Measurements from ENCODE around the gene RNF222. TPM values are rescaled to one million over a fixed set of nuclear protein-coding genes. Genes with fewer than 3 reads are reported as not detected.

The RNF222 gene
- polyA plus RNA-seq, 1 of the 3 experiments (the other 2 are of a cell fraction): not detected

GRCh38 chr17:8421571-8421970 lies 23.9 kb upstream of the RNF222 start:
- CTCF ChIA-PET: interaction anchor here (1.1 to 3.5 kb wide), 5 partner anchors 11 to 364 kb away, joined by 3 to 19 read pairs (median 14); partner anchors contain the start of gene RPL26
- DNase-seq: no peak

GRCh38 chr17:8420041-8420934 lies 22.7 kb upstream of the RNF222 start:
- H2AFZ ChIP-seq (ENCODE audit: low read depth): no peak overlapping the region
- peak overlapping the region in 1 of 2 experiments; percentile 18; a peak in 1 of 4 replicates for H3K27ac ChIP-seq (ENCODE audit: low read depth in 2 of 2, low read length in 1 of 2)
- WGBS (ENCODE audit: low lambda C conversion rate): 25% methylated on average over 5 of the region's 5 CpGs
- H3K9me2 ChIP-seq: no peaks in the 10 kb centered on the region
- H3K36me3 ChIP-seq (replicated peaks in 1 of 2; ENCODE audit: control insufficient read depth in 1 of 2, insufficient read depth in 2 of 2, low read length in 1 of 2): no peaks in the 10 kb centered on the region
- DNase-seq: peak; percentile 72
- POLR2A ChIA-PET: interaction anchor here (0.8 to 2.3 kb wide), 2 partner anchors 15 to 37 kb away, joined by 3 to 7 read pairs; partner anchors contain the start of gene NDEL1
- CTCF ChIA-PET: interaction anchor here (0.7 to 3.5 kb wide), 8 partner anchors 10 to 365 kb away, joined by 3 to 19 read pairs (median 7); partner anchors contain the start of genes NDEL1 and RPL26
- H3K4me3 ChIP-seq (ENCODE audit: low read depth in 2 of 2, low read length in 1 of 2): no peak overlapping the region
- H3K9me3 ChIP-seq: no peaks in the 10 kb centered on the region
- TF ChIP-seq MEF2A (IDR thresholded peaks at IDR 0.05; ENCODE audit: borderline replicate concordance, low read depth) (no peak), MXI1 (IDR thresholded peaks at IDR 0.05; ENCODE audit: low read depth, low read length) (peak; percentile 21; the same call in 1 of the 2 replicates), EP300 (IDR thresholded peaks at IDR 0.05; ENCODE audit: borderline replicate concordance in 1 of 2, low read depth in 1 of 2, low read length in 1 of 2) (peak in 1 of 2 experiments; percentile 22; a peak in 1 of 4 replicates), NFIC (IDR thresholded peaks at IDR 0.05; ENCODE audit: borderline replicate concordance) (peak; percentile 40; the same call in 1 of the 2 replicates), RCOR1 (IDR thresholded peaks at IDR 0.05; ENCODE audit: low read length) (peak; percentile 18; the same call in 1 of the 2 replicates), FOSL2 (IDR thresholded peaks at IDR 0.05; ENCODE audit: borderline replicate concordance, low read depth) (no peak), TCF12 (IDR thresholded peaks at IDR 0.05) (peak; percentile 31; the same call in 1 of the 2 replicates), GATA2 (CRISPR knock-in tag; IDR thresholded peaks at IDR 0.05) (peak; percentile 12; the same call in 1 of the 2 replicates)
- H3K4me2 ChIP-seq: 0 out of 2 replicates have a peak overlapping the region, but pooled peaks have one; percentile 10
- no peak overlapping the region for H3K9ac ChIP-seq
- H3K79me2 ChIP-seq (ENCODE audit: insufficient read depth): no peaks in the 10 kb centered on the region
- H4K20me1 ChIP-seq (ENCODE audit: insufficient read depth): no peaks in the 10 kb centered on the region
- no peaks in the 10 kb centered on the region for H3F3A ChIP-seq (replicated peaks; ENCODE audit: insufficient read depth)
- peaks cover 0 to 3% of the 10 kb centered on the region in 2 experiments; a peak in 1 of 4 replicates for H3K4me1 ChIP-seq (ENCODE audit: control insufficient read depth in 1 of 2, insufficient read depth in 2 of 2, low read depth in 1 of 2, low read length in 1 of 2)
- H3K27me3 ChIP-seq (ENCODE audit: insufficient read depth): peaks cover 14% of the 10 kb centered on the region; the same call in 1 of the 2 replicates

More at GRCh38 chr17:8421571-8421970, 23.9 kb upstream of the RNF222 start:
- POLR2A ChIA-PET: interaction anchor here (2.3 kb wide), 1 partner anchor 14 kb away, joined by 7 read pairs; the partner anchor contains the start of gene NDEL1
- no peaks in the 10 kb centered on the region for H4K20me1 ChIP-seq (ENCODE audit: insufficient read depth)
- H3K79me2 ChIP-seq (ENCODE audit: insufficient read depth): no peaks in the 10 kb centered on the region
- H2AFZ ChIP-seq (ENCODE audit: low read depth): no peak overlapping the region
- H3K4me2 ChIP-seq: no peak overlapping the region
- H3K9me2 ChIP-seq: no peaks in the 10 kb centered on the region
- WGBS (ENCODE audit: low lambda C conversion rate): 50% methylated on average over 3 of the region's 3 CpGs
- peaks cover 14% of the 10 kb centered on the region; the same call in 1 of the 2 replicates for H3K27me3 ChIP-seq (ENCODE audit: insufficient read depth)
- H3K27ac ChIP-seq (ENCODE audit: low read depth in 2 of 2, low read length in 1 of 2): no peak overlapping the region
- no peak overlapping the region for H3K4me3 ChIP-seq (ENCODE audit: low read depth in 2 of 2, low read length in 1 of 2)
- H3K9ac ChIP-seq: no peak overlapping the region
- TF ChIP-seq EP300 (IDR thresholded peaks at IDR 0.05; ENCODE audit: borderline replicate concordance in 1 of 2, low read depth in 1 of 2, low read length in 1 of 2) (no peak), USF2 (IDR thresholded peaks at IDR 0.05; ENCODE audit: borderline replicate concordance, low read depth, low read length) (no peak), MAX (IDR thresholded peaks at IDR 0.05; ENCODE audit: low read depth) (no peak), YY1 (IDR thresholded peaks at IDR 0.05; ENCODE audit: low read depth) (no peak)
- H3K9me3 ChIP-seq: no peaks in the 10 kb centered on the region
- H3F3A ChIP-seq (replicated peaks; ENCODE audit: insufficient read depth): no peaks in the 10 kb centered on the region
- H3K4me1 ChIP-seq (ENCODE audit: control insufficient read depth in 1 of 2, insufficient read depth in 2 of 2, low read depth in 1 of 2, low read length in 1 of 2): peaks cover 0 to 3% of the 10 kb centered on the region in 2 experiments; a peak in 1 of 4 replicates
- no peaks in the 10 kb centered on the region for H3K36me3 ChIP-seq (replicated peaks in 1 of 2; ENCODE audit: control insufficient read depth in 1 of 2, insufficient read depth in 2 of 2, low read length in 1 of 2)

All from SK-N-SH (cell line).